SIG-M5 treated with dmso at 0.1 percent for 504 hours (cell line): ENCODE data around the gene TIGD6.
"Not testable (repeated sequence)": the region's sequence is repeated elsewhere in the genome, so short reads cannot be mapped to it uniquely, and the experiment has no call there.

ENCODE experiments used
- DNase-seq: peaks from one replicate; lab custom pipeline; 2025; ENCODE audit not compliant: unreplicated experiment; lab: John Stamatoyannopoulos, UW

The TIGD6 gene

DNA sequence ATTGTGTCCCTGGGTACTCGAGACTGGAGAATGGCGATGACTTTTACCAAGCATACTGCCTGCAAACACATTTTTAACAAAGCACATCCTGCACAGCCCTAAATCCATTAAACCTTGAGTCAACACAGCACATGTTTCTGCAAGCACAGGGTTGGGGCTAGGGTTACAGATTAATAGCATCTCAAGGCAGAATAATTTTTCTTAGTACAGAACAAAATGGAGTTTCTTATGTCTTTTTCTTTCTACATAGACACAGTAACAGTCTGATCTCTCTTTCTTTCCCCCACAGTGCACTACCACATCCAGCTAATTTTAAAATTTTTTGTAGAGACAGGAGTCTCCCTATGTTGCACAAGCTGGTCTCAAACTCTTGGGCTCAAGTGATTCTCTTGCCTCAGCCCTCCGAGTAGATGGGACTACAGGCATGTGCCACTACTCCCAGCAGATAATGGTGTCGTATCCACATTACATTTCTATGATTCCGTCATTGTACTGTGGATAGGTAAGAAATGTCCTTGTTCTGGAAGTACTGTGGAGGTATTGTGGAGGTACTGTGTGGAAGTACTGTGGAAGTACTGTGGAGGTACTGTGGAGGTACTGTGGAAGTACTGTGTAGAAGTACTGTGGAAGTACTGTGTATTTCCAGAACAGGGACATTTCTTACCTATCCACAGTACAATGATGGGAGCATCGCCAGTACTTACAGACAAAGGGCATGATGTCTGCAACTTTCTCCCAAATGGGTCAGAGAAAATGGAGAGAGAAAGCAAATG lies 57.1 kb downstream of the TIGD6 start:
- not testable (repeated sequence) for DNase-seq
